ENCODE data around the gene NCOA7.

The NCOA7 gene

DNA sequence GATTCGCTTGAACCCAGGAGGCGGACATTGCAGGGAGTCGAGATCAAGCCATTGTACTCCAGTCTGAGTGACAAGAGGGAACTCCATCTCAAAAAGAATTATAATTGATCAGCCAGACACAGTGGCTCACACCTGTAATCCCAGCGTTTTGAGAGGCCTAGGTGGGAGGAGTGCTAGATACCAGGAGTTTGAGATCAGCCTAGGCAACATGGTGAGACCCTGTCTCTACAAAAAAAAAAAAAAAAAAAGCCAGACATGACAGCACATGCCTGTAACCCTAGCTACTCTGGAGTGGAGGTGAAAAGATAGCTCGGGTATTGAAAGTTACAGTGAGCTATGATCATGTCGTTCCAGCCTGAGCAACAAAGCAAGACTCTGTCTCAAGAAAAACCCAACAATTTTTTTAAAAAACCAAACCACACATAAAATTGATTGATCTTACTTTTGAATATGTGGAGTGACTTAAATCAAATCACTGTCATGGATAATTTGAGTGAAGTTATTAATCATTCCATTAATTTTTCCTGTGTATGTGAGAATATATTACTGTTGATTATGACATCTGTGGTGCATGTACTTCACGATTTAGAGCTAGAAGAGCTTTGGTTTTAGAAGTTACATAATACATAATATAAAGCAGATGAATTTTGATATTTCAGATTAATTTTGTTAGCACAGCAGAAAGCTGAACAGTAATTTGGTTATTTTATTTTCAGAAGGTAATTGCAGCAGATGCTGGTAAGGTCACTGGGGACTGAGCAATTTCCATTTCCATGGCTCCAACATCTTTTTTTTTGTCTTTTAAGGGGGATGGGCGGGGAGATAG is 34.4 kb downstream of the NCOA7 start:
- no peak overlapping the region for H3K4me3 ChIP-seq (ENCODE audit: low read depth, low read length)
- TF ChIP-seq, protein P1, sequence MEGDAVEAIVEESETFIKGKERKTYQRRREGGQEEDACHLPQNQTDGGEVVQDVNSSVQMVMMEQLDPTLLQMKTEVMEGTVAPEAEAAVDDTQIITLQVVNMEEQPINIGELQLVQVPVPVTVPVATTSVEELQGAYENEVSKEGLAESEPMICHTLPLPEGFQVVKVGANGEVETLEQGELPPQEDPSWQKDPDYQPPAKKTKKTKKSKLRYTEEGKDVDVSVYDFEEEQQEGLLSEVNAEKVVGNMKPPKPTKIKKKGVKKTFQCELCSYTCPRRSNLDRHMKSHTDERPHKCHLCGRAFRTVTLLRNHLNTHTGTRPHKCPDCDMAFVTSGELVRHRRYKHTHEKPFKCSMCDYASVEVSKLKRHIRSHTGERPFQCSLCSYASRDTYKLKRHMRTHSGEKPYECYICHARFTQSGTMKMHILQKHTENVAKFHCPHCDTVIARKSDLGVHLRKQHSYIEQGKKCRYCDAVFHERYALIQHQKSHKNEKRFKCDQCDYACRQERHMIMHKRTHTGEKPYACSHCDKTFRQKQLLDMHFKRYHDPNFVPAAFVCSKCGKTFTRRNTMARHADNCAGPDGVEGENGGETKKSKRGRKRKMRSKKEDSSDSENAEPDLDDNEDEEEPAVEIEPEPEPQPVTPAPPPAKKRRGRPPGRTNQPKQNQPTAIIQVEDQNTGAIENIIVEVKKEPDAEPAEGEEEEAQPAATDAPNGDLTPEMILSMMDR (IDR thresholded peaks at IDR 0.05; ENCODE audit: low read depth, low read length) = no peak

DNA sequence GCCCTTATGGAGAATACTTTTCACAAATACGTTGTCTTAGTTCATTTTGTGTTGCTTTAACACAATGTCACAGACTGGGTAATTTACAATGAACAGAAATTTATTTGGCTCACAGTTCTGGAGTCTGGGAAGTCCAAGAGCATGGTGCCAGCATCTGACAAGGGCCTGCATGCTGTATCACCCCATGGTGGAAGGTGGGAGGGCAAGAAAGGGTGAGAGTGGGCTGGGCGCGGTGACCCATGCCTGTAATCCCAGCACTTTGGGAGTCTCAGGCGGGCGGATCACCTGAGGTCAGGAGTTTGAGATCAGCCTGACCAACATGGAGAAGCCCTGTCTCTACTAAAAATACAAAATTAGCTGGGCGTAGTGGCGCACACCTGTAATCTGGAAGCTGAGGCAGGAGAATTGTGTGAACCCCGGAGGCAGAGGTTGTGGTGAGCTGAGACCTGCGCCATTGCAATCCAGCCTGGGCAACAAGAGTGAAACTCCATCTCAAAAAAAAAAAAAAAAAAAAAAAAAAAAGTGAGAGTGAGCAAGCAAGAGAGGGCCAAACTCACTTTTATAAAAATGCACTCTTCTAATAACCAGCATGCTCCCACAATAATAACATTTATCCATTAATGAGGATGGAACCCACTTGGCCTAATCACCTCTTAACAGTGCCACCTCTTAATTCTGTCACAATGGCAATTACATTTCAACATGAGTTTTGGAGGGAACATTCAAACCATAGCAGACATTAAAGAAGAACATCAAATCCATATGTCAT is 36.1 kb downstream of the NCOA7 start:
- TF ChIP-seq, protein P1 (IDR thresholded peaks at IDR 0.05; ENCODE audit: low read depth, low read length) = no peak
- H3K4me3 ChIP-seq (ENCODE audit: low read depth, low read length) = no peak overlapping the region

- H3K4me3 ChIP-seq (ENCODE audit: low read depth, low read length) = no peak overlapping the region
- TF ChIP-seq, protein P1 (IDR thresholded peaks at IDR 0.05; ENCODE audit: low read depth, low read length) = no peak
These were observed 37.1 kb downstream of the NCOA7 start for GRCh38 chr6:125827788-125828320.

DNA sequence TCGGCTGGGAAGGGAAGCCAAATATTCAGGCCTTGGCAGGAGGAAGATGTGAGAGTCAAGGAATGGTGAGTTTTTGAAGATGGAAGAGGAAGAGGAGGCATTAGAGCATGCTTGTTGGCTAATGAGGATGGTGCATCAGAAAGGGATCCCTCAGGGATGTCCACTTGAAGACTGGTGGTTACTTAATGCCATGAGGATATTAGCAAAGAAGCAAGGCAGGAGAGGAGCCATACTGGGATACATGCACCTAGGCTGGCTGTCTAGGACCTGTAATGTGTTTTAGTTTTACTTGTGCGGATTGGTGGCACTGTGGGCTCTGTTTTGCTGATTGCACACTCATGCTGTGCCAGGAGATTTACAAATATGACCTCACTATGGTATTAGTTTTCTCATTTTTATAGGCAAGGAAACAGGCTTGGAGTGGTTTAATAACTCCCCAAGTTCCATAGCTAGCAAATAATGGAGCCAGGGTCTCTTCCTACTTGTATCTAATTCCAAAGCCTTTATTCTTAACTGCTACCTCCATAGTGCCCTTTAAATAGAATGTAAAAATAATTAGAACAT is 37.8 kb downstream of the NCOA7 start:
- H3K4me3 ChIP-seq (ENCODE audit: low read depth, low read length) = no peak overlapping the region
- TF ChIP-seq, protein P1 (IDR thresholded peaks at IDR 0.05; ENCODE audit: low read depth, low read length) = no peak

- TF ChIP-seq, protein P1 (IDR thresholded peaks at IDR 0.05; ENCODE audit: low read depth, low read length) = no peak
- H3K4me3 ChIP-seq (ENCODE audit: low read depth, low read length) = no peak overlapping the region
These were observed 38.7 kb downstream of the NCOA7 start for GRCh38 chr6:125829433-125829832.

DNA sequence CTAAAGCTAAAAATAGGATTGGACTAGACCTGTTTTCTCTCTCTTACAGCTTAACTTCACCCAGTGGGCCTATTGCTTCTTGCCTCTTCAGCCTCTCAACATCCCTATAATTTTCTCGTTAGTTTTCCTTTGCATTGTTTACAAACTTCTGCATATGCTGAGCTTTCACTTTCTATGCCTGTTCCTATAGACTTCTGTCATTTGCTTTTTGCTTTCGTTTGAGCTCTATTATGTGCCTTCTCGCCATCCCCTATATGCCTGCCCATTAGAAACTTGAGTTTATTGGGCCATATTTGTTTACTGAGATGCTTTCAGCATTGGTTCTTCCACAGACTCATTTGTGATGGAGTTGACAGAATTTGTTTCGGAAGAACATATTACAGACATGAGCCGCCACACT is 40.9 kb downstream of the NCOA7 start:
- TF ChIP-seq, protein P1 (IDR thresholded peaks at IDR 0.05; ENCODE audit: low read depth, low read length) = no peak
- H3K4me3 ChIP-seq (ENCODE audit: low read depth, low read length) = no peak overlapping the region

Data from WI38 (cell line).